HepG2 (cell line): ENCODE results near the gene CERS3. TPM values are rescaled to one million over a fixed set of nuclear protein-coding genes. Genes with fewer than 3 reads are reported as not detected.

Experiments used
- ATAC-seq: fragments of 200-7000 bp; cut with Tn5 transposase; 3 replicates; pipeline ENCODE4 v1.9.1; 2020; ENCODE audit warnings: mild to moderate bottlenecking, moderate library complexity
- BruUV-seq: library from RNA; stranded (reverse); fragments of 400-500 nt; replicated peaks from 2 replicates; lab custom pipeline; 2021; lab: Mats Ljungman, UMichigan
- CTCF ChIA-PET: fragments of 300-600 bp; formaldehyde crosslinking; extraction: SDS; loops from one replicate; lab custom pipeline; 2021; ENCODE audit warnings: low total read pairs, inconsistent platforms, low intra/inter-chr PET ratio; lab: Yijun Ruan, JAX
- POLR2A ChIA-PET: fragments of 350-600 bp; sonication (Branson Sonifier 250); formaldehyde crosslinking; loops from one replicate; lab custom pipeline; 2020; ENCODE audit warnings: antibody characterized with exemption, inconsistent platforms; lab: Yijun Ruan, JAX
- DNase-seq: peaks from one replicate; pipeline ENCODE4 v3.0.0-alpha.2; 2015; ENCODE audit warnings: low spot score
- FAIRE-seq: peaks from 3 replicates; lab custom pipeline; 2011; peaks lifted over from hg19 to GRCh38; lab: Jason Lieb, UNC
- H2AFZ ChIP-seq: one replicate; pipeline ENCODE4 v1.6.1; 2011; ENCODE audit warnings: low read length, inconsistent platforms
- H3K27ac ChIP-seq: fragments of 300-600 bp; 3 replicates; pipeline ENCODE4 v1.8.0; 2011; ENCODE audit warnings: mixed run types, mild to moderate bottlenecking, mixed read lengths, low read length, inconsistent platforms; ENCODE audit not compliant: insufficient read depth; ENCODE audit errors: extremely low read length
- H3K27me3 ChIP-seq, 2 experiments: fragments of 200-600 bp in 1 of 2; 2 replicates in 1 of 2; 3 replicates in 1 of 2; pipeline versions ENCODE4 v1.6.0 to v1.8.0; 2011; ENCODE audit warnings: low read length in 2 of 2, mild to moderate bottlenecking in 2 of 2, moderate library complexity in 2 of 2, inconsistent platforms in 1 of 2; ENCODE audit not compliant: insufficient read depth in 2 of 2, control insufficient read depth in 1 of 2
- H3K36me3 ChIP-seq, 2 experiments: fragments of 200-600 bp in 1 of 2; replicated peaks in 1 of 2; 2 replicates in 1 of 2; 3 replicates in 1 of 2; pipeline versions ENCODE4 v1.5.1 to v1.8.0; 2011; ENCODE audit warnings: low read length in 2 of 2, inconsistent platforms in 1 of 2; ENCODE audit not compliant: insufficient read depth in 2 of 2, control insufficient read depth in 1 of 2
- H3K4me1 ChIP-seq: 2 replicates; pipeline ENCODE4 v1.5.1; 2012; ENCODE audit warnings: low read length, inconsistent platforms; ENCODE audit not compliant: insufficient read depth
- H3K4me2 ChIP-seq: 2 replicates; pipeline ENCODE4 v1.6.0; 2011; ENCODE audit warnings: low read depth, low read length, inconsistent platforms
- H3K4me3 ChIP-seq, 3 experiments: fragments of 200-600 bp in 1 of 3; sonication (generic), shearing (Covaris generic) in 1 of 3; replicated peaks in 1 of 3; 2 replicates each; pipeline ENCODE4 v1.5.1; 2011 to 2016; ENCODE audit warnings: low read length in 3 of 3, inconsistent platforms in 2 of 3, low read depth in 2 of 3, mild to moderate bottlenecking in 2 of 3, control low read depth in 1 of 3, mixed read lengths in 1 of 3; ENCODE audit not compliant: insufficient read depth in 1 of 3
- H3K79me2 ChIP-seq: one replicate; pipeline ENCODE4 v1.6.1; 2011; ENCODE audit warnings: low read length, inconsistent platforms; ENCODE audit not compliant: insufficient read depth
- H3K9ac ChIP-seq: 2 replicates; pipeline ENCODE4 v1.6.0; 2011; ENCODE audit warnings: mild to moderate bottlenecking, low read depth, low read length, inconsistent platforms; ENCODE audit not compliant: insufficient read depth
- H3K9me3 ChIP-seq: 2 replicates; pipeline ENCODE4 v1.5.1; 2012; ENCODE audit warnings: mild to moderate bottlenecking, low read length
- H4K20me1 ChIP-seq: 2 replicates; pipeline ENCODE4 v1.6.0; 2011; ENCODE audit warnings: inconsistent platforms, mild to moderate bottlenecking, low read length, moderate library complexity; ENCODE audit not compliant: insufficient read depth
- CREB1 ChIP-seq, 2 experiments: fragments of 450-650 bp in 1 of 2; IDR thresholded peaks; 2 replicates each; pipeline ENCODE4 v1.6.1; 2016 to 2017; ENCODE audit warnings: control low read depth in 1 of 2, mild to moderate bottlenecking in 1 of 2, missing compliant biosample characterization in 1 of 2, missing genetic modification characterization in 1 of 2
- HDAC6 ChIP-seq: fragments of 200-600 bp; sonication (generic); IDR thresholded peaks from 2 replicates; pipeline ENCODE4 v1.7.0; 2017; ENCODE audit warnings: mild to moderate bottlenecking, antibody characterized with exemption, low read length, low read depth
- KAT2B ChIP-seq: fragments of 150-350 bp; IDR thresholded peaks from 2 replicates; pipeline ENCODE4 v1.6.1; 2014; ENCODE audit warnings: low read depth, low read length, borderline replicate concordance
- MXD3 ChIP-seq: IDR thresholded peaks from 2 replicates; pipeline ENCODE4 v1.6.1; 2016; ENCODE audit warnings: mild to moderate bottlenecking, missing biosample characterization, missing genetic modification reagents
- NCOA2 ChIP-seq: sonication (generic); formaldehyde crosslinking; IDR thresholded peaks from 2 replicates; pipeline ENCODE4 v1.8.0; 2022; ENCODE audit warnings: inconsistent platforms
- PHF8 ChIP-seq: sonication (generic); formaldehyde crosslinking; IDR thresholded peaks from 2 replicates; pipeline ENCODE4 v1.5.0; 2020; ENCODE audit warnings: missing genetic modification reagents
- RORA ChIP-seq: sonication (generic); formaldehyde crosslinking; IDR thresholded peaks from 2 replicates; pipeline ENCODE4 v1.5.0; 2020; ENCODE audit warnings: mild to moderate bottlenecking, missing genetic modification reagents, moderate library complexity
- THAP9 ChIP-seq: sonication (generic); formaldehyde crosslinking; IDR thresholded peaks from 2 replicates; pipeline ENCODE4; 2020; ENCODE audit warnings: missing genetic modification reagents, mild to moderate bottlenecking, borderline replicate concordance
- ZBTB40 ChIP-seq, 2 experiments: fragments of 450-650 bp in 1 of 2; sonication (generic) in 1 of 2; formaldehyde crosslinking in 1 of 2; IDR thresholded peaks; 2 replicates each; pipeline versions ENCODE4 v1.6.1 to v1.8.0; 2016 to 2022; ENCODE audit warnings: antibody characterized with exemption in 1 of 2, mild to moderate bottlenecking in 1 of 2, missing genetic modification reagents in 1 of 2
- ZNF3 ChIP-seq: IDR thresholded peaks from 2 replicates; pipeline ENCODE4 v1.7.0; 2017; ENCODE audit warnings: inconsistent platforms
- ZNF615 ChIP-seq: sonication (generic); formaldehyde crosslinking; IDR thresholded peaks from 2 replicates; pipeline ENCODE4 v1.5.0; 2020; ENCODE audit warnings: mild to moderate bottlenecking, missing genetic modification reagents, borderline replicate concordance
- ZNF713 ChIP-seq: sonication (generic); formaldehyde crosslinking; IDR thresholded peaks from 2 replicates; pipeline ENCODE4 v1.4.0; 2020; ENCODE audit warnings: mild to moderate bottlenecking, missing genetic modification reagents
- WGBS: methylation state at CpG from one replicate; pipeline ENCODE4 v1.1.6; 2017; ENCODE audit warnings: low lambda C conversion rate; 5-methylcytosine and 5-hydroxymethylcytosine counted together
- in situ Hi-C: cut with HindIII; loops from 2 replicates; pipeline ENCODE4 v1.10.0; 2017; ENCODE audit warnings: low pct_unique_long_range_greater_than_20kb; ENCODE audit not compliant: extremely low pct_ligation_motif_present
- intact Hi-C: fragments of 100-400 bp; cut with micrococcal nuclease; formaldehyde crosslinking; loops from one replicate; pipeline ENCODE4 v1.10.0; 2022; ENCODE audit not compliant: unreplicated experiment
- polyA plus RNA-seq, 8 experiments: library from polyadenylated mRNA; depleted of rRNA in 3 of 8; stranded (reverse) in 7 of 8; unstranded in 1 of 8; fragments of >200 nt; fragmentation: Illumina TruSeq in 4 of 8; extraction: Trizol in 4 of 8; gene quantifications; 2 replicates each; pipeline versions ENCODE4 v1.2.1 to v1.2.3, GENCODE V29; 2011 to 2016; ENCODE audit warnings: low read depth in 4 of 8, missing spikeins in 1 of 8, mixed read lengths in 1 of 8; ENCODE audit not compliant: insufficient read depth in 1 of 8
- total RNA-seq, 5 experiments: library from RNA; depleted of rRNA; stranded (reverse); fragments of >200 nt; fragmentation: Illumina TruSeq; extraction: Trizol; gene quantifications; 2 replicates each; pipeline ENCODE4 v1.2.3, GENCODE V29; 2016; ENCODE audit warnings: low read depth in 1 of 5

Gene CERS3
- total and polyA plus RNA-seq, 2 of the 13 experiments (the other 11 are each of a cell fraction or from before 2014, with no cell fraction given), result not detected

- FAIRE-seq (no peak), ATAC-seq (no peak), DNase-seq (no peak)
- no peak overlapping the region for H3K27ac ChIP-seq
- H3K9ac ChIP-seq, result no peak overlapping the region
- 25% methylated on average over 2 of the region's 2 CpGs for WGBS
- no peaks in the 10 kb centered on the region for H3K79me2 ChIP-seq
- H3K4me1 ChIP-seq, result no peaks in the 10 kb centered on the region
- TF ChIP-seq PHF8 (no peak), ZBTB40 (IDR thresholded peaks at IDR 0.05) (no peak), ZBTB40 (CRISPR knock-in tag; IDR thresholded peaks at IDR 0.05) (no peak), RORA (CRISPR knock-in tag) (no peak), MXD3 (CRISPR knock-in tag) (no peak), THAP9 (CRISPR knock-in tag) (no peak), NCOA2 (CRISPR knock-in tag) (no peak), ZNF3 (CRISPR knock-in tag) (no peak), HDAC6 (no peak), KAT2B (no peak), CREB1 (IDR thresholded peaks at IDR 0.05) (no peak), CREB1 (CRISPR knock-in tag; IDR thresholded peaks at IDR 0.05) (no peak), ZNF615 (no peak), ZNF713 (no peak)
- intact Hi-C loops, result no loop called here
- CTCF ChIA-PET, result no interaction called here
- H3K27me3 ChIP-seq, result no peaks in the 10 kb centered on the region; a peak in 2 of 5 replicates
- no peak overlapping the region for H3K4me2 ChIP-seq
- H4K20me1 ChIP-seq, result no peaks in the 10 kb centered on the region
- peaks cover 13% of the 10 kb centered on the region for H3K9me3 ChIP-seq
- no TSS peak for BruUV-seq
- no peak overlapping the region for H2AFZ ChIP-seq
- POLR2A ChIA-PET, result no interaction called here
- H3K36me3 ChIP-seq, result no peaks in the 10 kb centered on the region
- in situ Hi-C loops, result no loop called here
- no peak overlapping the region for H3K4me3 ChIP-seq
These were observed 45.4 kb downstream of the CERS3 start for GRCh38 chr15:100483370-100483769.
